ENCODE measurements around the gene KCNIP2.

GRCh38 chr10:101781655-101781983 is 62.0 kb downstream of the KCNIP2 start:
- TF ChIP-seq CTCF (IDR thresholded peaks at IDR 0.05) (no peak), POLR2A (IDR thresholded peaks at IDR 0.05) (no peak)
